ENCODE measurements around the gene FHAD1. TPM values are rescaled to one million over a fixed set of nuclear protein-coding genes. Genes with fewer than 3 reads are reported as not detected.
A peak's percentile ranks its signal among the peaks of the same experiment; 100 is the strongest.

Gene FHAD1
- total and polyA plus RNA-seq, 9 of the 15 experiments (the other 6 are each of a cell fraction or from before 2014, with no cell fraction given): 0.32 to 2.1 (median 1.5) TPM; not detected in 1

- TF ChIP-seq JUND (IDR thresholded peaks at IDR 0.05; ENCODE audit: borderline replicate concordance, low read depth, low read length): peak; percentile 57; the same call in 1 of the 2 replicates
- TF ChIP-seq JUND (tag; IDR thresholded peaks at IDR 0.05; ENCODE audit: borderline replicate concordance, low read depth, low read length): no peak; the same call in 2 of the 3 replicates
- no peak for TF ChIP-seq ZNF764 (CRISPR knock-in tag; IDR thresholded peaks at IDR 0.05; ENCODE audit: low read depth)
- TF ChIP-seq, protein P1, sequence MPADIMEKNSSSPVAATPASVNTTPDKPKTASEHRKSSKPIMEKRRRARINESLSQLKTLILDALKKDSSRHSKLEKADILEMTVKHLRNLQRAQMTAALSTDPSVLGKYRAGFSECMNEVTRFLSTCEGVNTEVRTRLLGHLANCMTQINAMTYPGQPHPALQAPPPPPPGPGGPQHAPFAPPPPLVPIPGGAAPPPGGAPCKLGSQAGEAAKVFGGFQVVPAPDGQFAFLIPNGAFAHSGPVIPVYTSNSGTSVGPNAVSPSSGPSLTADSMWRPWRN (IDR thresholded peaks at IDR 0.05; ENCODE audit: low read depth): no peak
- TF ChIP-seq, protein P2, sequence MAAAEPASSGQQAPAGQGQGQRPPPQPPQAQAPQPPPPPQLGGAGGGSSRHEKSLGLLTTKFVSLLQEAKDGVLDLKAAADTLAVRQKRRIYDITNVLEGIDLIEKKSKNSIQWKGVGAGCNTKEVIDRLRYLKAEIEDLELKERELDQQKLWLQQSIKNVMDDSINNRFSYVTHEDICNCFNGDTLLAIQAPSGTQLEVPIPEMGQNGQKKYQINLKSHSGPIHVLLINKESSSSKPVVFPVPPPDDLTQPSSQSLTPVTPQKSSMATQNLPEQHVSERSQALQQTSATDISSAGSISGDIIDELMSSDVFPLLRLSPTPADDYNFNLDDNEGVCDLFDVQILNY (CRISPR knock-in tag; IDR thresholded peaks at IDR 0.05): no peak
- TF ChIP-seq, protein P3, sequence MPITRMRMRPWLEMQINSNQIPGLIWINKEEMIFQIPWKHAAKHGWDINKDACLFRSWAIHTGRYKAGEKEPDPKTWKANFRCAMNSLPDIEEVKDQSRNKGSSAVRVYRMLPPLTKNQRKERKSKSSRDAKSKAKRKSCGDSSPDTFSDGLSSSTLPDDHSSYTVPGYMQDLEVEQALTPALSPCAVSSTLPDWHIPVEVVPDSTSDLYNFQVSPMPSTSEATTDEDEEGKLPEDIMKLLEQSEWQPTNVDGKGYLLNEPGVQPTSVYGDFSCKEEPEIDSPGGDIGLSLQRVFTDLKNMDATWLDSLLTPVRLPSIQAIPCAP (CRISPR knock-in tag; IDR thresholded peaks at IDR 0.05; ENCODE audit: borderline replicate concordance): no peak
- TF ChIP-seq PBX2 (CRISPR knock-in tag; IDR thresholded peaks at IDR 0.05; ENCODE audit: low read depth): peak; percentile 80
- TF ChIP-seq PBX2 (tag; conservative IDR thresholded peaks at IDR 0.05; ENCODE audit: low read depth): peak; percentile 87
- TF ChIP-seq ARID3A (IDR thresholded peaks at IDR 0.05; ENCODE audit: borderline replicate concordance, low read depth, low read length): no peak
- TF ChIP-seq MBD2 (IDR thresholded peaks at IDR 0.05; ENCODE audit: borderline replicate concordance, low read depth): no peak
- TF ChIP-seq, protein P4, sequence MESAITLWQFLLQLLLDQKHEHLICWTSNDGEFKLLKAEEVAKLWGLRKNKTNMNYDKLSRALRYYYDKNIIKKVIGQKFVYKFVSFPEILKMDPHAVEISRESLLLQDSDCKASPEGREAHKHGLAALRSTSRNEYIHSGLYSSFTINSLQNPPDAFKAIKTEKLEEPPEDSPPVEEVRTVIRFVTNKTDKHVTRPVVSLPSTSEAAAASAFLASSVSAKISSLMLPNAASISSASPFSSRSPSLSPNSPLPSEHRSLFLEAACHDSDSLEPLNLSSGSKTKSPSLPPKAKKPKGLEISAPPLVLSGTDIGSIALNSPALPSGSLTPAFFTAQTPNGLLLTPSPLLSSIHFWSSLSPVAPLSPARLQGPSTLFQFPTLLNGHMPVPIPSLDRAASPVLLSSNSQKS (CRISPR knock-in tag; IDR thresholded peaks at IDR 0.05): no peak
- TF ChIP-seq ETV1 (tag; conservative IDR thresholded peaks at IDR 0.05; ENCODE audit: low read depth): peak; percentile 60
- no peak for TF ChIP-seq ZZZ3 (IDR thresholded peaks at IDR 0.05)
- TF ChIP-seq TSC22D4 (tag; IDR thresholded peaks at IDR 0.05): no peak
- no peak for TF ChIP-seq ETV6 (IDR thresholded peaks at IDR 0.05; ENCODE audit: borderline replicate concordance in 1 of 2, low read depth in 2 of 2, low read length in 1 of 2)
- TF ChIP-seq ETV6 (CRISPR knock-in tag; IDR thresholded peaks at IDR 0.05; ENCODE audit: borderline replicate concordance): no peak
- TF ChIP-seq ERF (CRISPR knock-in tag; IDR thresholded peaks at IDR 0.05): no peak
- TF ChIP-seq NFIX (CRISPR knock-in tag; IDR thresholded peaks at IDR 0.05; ENCODE audit: low read depth): no peak
- no peak for TF ChIP-seq BMI1 (IDR thresholded peaks at IDR 0.05; ENCODE audit: low read length)
- TF ChIP-seq EGR1 (conservative IDR thresholded peaks at IDR 0.05): peak; percentile 30; the same call in 1 of the 2 replicates
Measured at GRCh38 chr1:15261155-15262002, 14.4 kb downstream of the FHAD1 start (continued).

All from K562 (cell line).